Measurements from ENCODE around the gene CARD10. TPM values are rescaled to one million over a fixed set of nuclear protein-coding genes. Genes with fewer than 3 reads are reported as not detected.

Gene CARD10
- polyA plus RNA-seq, 1 donor (not counting 4 experiments of a cell fraction or from before 2014, with no cell fraction given) = 32.2 TPM

DNA sequence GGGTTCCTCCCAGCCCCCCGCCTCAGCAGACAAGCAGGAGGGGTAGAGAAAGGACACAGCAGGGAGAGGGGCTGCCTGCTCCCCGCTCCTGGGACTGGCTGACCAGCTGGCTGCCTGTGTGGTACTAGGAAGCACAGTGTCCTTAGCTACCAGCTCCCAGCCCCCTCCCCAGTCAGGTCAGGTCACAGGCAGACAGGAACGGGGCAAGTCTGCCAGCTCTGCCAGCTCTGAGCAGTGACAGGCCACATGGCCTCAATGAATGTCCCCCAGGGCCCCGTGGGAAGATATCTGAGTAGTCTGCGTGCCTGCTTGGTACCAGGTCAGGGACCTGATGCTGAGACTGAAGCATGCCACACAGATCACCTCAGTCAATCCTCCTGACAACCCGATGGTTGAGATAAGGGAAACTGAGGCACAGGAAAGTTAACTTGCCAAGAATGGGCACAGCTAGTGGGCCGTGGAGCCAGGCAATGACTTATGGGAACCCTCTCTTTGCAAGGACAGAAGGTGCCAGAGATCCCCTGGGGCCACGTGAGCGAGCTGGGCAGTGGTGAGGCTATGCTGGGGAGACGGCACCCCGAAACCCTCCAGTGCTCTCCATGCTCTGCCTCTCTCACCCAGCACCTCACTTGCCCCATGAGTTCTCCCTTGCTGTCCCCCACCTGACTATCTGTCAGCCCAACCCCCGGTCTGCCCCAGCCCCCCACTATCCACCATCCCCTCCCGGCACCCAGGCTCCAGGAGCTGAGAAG, 19.2 kb downstream of the CARD10 start:
- Histone ChIP-seq H3K9me1 (ENCODE audit: control insufficient read depth, extremely low read depth, insufficient read depth, low read length) (peaks cover 6% of the 10 kb centered on the region), H2AFZ (ENCODE audit: control insufficient read depth, low read length) (no peak overlapping the region), H3K9me3 (ENCODE audit: control insufficient read depth, low read depth, low read length) (no peaks in the 10 kb centered on the region), H3K36me3 (ENCODE audit: control insufficient read depth in 2 of 2, extremely low read depth in 1 of 2, insufficient read depth in 2 of 2, low read length in 2 of 2) (peaks cover 62 to 86% of the 10 kb centered on the region in 2 experiments), H3K27ac (ENCODE audit: control insufficient read depth, insufficient read depth, low read length) (no peak overlapping the region), H3K4me3 (ENCODE audit: control insufficient read depth in 2 of 3, extremely low read depth in 1 of 3, insufficient read depth in 2 of 3, low read depth in 1 of 3, low read length in 3 of 3) (no peak overlapping the region), H4K20me1 (ENCODE audit: control insufficient read depth, extremely low read depth, insufficient read depth, low read length) (peaks cover 27% of the 10 kb centered on the region), H3K27me3 (ENCODE audit: control insufficient read depth, extremely low read depth, insufficient read depth, low read length) (no peaks in the 10 kb centered on the region), H3K4me1 (ENCODE audit: control insufficient read depth, extremely low read depth, insufficient read depth, low read length) (peaks cover 35% of the 10 kb centered on the region), H3K79me2 (ENCODE audit: control insufficient read depth, insufficient read depth, low read length) (peaks cover 74% of the 10 kb centered on the region), H3K4me2 (ENCODE audit: control insufficient read depth, extremely low read depth, insufficient read depth, low read depth, low read length) (no peak overlapping the region), H3K9ac (ENCODE audit: control insufficient read depth, extremely low read depth, insufficient read depth, low read length) (no peak overlapping the region)
- DNase-seq (ENCODE audit: low read depth, low spot score) (no peak), FAIRE-seq (no peak)
- dilution Hi-C loops (cut with MboI; ENCODE audit: extremely low pct_ligation_motif_present, low sequenced_read_pairs) = no loop called here
- TF ChIP-seq, protein P1, sequence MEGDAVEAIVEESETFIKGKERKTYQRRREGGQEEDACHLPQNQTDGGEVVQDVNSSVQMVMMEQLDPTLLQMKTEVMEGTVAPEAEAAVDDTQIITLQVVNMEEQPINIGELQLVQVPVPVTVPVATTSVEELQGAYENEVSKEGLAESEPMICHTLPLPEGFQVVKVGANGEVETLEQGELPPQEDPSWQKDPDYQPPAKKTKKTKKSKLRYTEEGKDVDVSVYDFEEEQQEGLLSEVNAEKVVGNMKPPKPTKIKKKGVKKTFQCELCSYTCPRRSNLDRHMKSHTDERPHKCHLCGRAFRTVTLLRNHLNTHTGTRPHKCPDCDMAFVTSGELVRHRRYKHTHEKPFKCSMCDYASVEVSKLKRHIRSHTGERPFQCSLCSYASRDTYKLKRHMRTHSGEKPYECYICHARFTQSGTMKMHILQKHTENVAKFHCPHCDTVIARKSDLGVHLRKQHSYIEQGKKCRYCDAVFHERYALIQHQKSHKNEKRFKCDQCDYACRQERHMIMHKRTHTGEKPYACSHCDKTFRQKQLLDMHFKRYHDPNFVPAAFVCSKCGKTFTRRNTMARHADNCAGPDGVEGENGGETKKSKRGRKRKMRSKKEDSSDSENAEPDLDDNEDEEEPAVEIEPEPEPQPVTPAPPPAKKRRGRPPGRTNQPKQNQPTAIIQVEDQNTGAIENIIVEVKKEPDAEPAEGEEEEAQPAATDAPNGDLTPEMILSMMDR (optimal IDR thresholded peaks at IDR 0.05 in 1 of 3, IDR thresholded peaks at IDR 0.05 in 1 of 3, conservative IDR thresholded peaks at IDR 0.05 in 1 of 3; ENCODE audit: extremely low read depth in 1 of 3, insufficient read depth in 2 of 3, low read length in 3 of 3) = no peak
- TF ChIP-seq EZH2 (IDR thresholded peaks at IDR 0.05; ENCODE audit: low read length) = no peak

DNA sequence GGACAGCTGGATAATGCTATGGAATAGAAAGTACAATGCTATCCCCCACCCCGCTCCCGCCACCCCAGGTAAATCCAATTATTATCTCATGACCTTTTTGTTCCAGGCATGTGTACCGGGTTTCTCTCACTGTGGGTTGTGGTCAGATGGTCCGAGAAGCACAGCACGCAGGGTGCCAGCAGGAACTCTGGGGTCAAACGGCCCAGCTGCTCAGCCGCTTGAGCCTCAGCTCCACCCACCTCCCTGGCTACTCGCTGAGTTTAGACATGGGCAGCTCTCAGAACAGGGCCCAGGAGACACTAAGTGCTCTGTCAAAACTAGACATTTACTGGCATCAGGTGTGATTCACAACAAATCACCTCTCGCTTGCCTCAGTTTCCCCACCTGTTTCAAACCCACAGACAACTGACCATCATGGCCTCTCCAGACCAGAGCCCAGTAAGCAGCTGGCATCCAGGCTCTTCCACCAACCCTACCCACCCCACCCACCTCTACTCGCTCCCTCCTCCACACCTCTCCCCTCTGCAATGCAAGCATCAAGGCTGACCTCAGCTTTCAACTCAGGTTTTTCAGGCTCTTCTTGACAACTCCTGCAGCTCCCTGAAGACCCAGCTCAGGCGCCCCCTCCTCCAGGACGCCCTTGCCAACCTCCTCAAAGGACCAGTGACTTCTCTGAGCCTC, 20.0 kb downstream of the CARD10 start:
- peaks cover 68 to 84% of the 10 kb centered on the region in 2 experiments for H3K36me3 ChIP-seq (ENCODE audit: control insufficient read depth in 2 of 2, extremely low read depth in 1 of 2, insufficient read depth in 2 of 2, low read length in 2 of 2)
- H3K27ac ChIP-seq (ENCODE audit: control insufficient read depth, insufficient read depth, low read length) = no peak overlapping the region
- peaks cover 6% of the 10 kb centered on the region for H3K9me1 ChIP-seq (ENCODE audit: control insufficient read depth, extremely low read depth, insufficient read depth, low read length)
- no peak for FAIRE-seq
- dilution Hi-C loops (cut with MboI; ENCODE audit: extremely low pct_ligation_motif_present, low sequenced_read_pairs) = no loop called here
- H3K79me2 ChIP-seq (ENCODE audit: control insufficient read depth, insufficient read depth, low read length) = peaks cover 69% of the 10 kb centered on the region
- H3K9me3 ChIP-seq (ENCODE audit: control insufficient read depth, low read depth, low read length) = no peaks in the 10 kb centered on the region
- H3K4me2 ChIP-seq (ENCODE audit: control insufficient read depth, extremely low read depth, insufficient read depth, low read depth, low read length) = no peak overlapping the region
- DNase-seq (ENCODE audit: low read depth, low spot score) = no peak
- no peaks in the 10 kb centered on the region for H3K27me3 ChIP-seq (ENCODE audit: control insufficient read depth, extremely low read depth, insufficient read depth, low read length)
- H3K4me1 ChIP-seq (ENCODE audit: control insufficient read depth, extremely low read depth, insufficient read depth, low read length) = peaks cover 35% of the 10 kb centered on the region
- no peak overlapping the region for H3K9ac ChIP-seq (ENCODE audit: control insufficient read depth, extremely low read depth, insufficient read depth, low read length)
- H3K4me3 ChIP-seq (ENCODE audit: control insufficient read depth in 2 of 3, extremely low read depth in 1 of 3, insufficient read depth in 2 of 3, low read depth in 1 of 3, low read length in 3 of 3) = no peak overlapping the region
- TF ChIP-seq EZH2 (IDR thresholded peaks at IDR 0.05; ENCODE audit: low read length) = no peak
- TF ChIP-seq, protein P1 (optimal IDR thresholded peaks at IDR 0.05 in 1 of 3, IDR thresholded peaks at IDR 0.05 in 1 of 3, conservative IDR thresholded peaks at IDR 0.05 in 1 of 3; ENCODE audit: extremely low read depth in 1 of 3, insufficient read depth in 2 of 3, low read length in 3 of 3) = no peak
- peaks cover 22% of the 10 kb centered on the region for H4K20me1 ChIP-seq (ENCODE audit: control insufficient read depth, extremely low read depth, insufficient read depth, low read length)
- H2AFZ ChIP-seq (ENCODE audit: control insufficient read depth, low read length) = no peak overlapping the region

Data from keratinocyte (primary cell).